ENCODE results near the gene ARAP1.

GRCh38 chr11:72635309-72635915 lies 116.8 kb downstream of the ARAP1 start:
- TF ChIP-seq CTCF (IDR thresholded peaks at IDR 0.05) (no peak), EZH2 (IDR thresholded peaks at IDR 0.05) (no peak), EZH2phosphoT487 (IDR thresholded peaks at IDR 0.05) (no peak)
